Measurements from ENCODE around the gene SLTM. TPM values are rescaled to one million over a fixed set of nuclear protein-coding genes. Genes with fewer than 3 reads are reported as not detected.

Gene SLTM
- total RNA-seq, 1 donor from 2014 or later: 93.0 TPM

DNA sequence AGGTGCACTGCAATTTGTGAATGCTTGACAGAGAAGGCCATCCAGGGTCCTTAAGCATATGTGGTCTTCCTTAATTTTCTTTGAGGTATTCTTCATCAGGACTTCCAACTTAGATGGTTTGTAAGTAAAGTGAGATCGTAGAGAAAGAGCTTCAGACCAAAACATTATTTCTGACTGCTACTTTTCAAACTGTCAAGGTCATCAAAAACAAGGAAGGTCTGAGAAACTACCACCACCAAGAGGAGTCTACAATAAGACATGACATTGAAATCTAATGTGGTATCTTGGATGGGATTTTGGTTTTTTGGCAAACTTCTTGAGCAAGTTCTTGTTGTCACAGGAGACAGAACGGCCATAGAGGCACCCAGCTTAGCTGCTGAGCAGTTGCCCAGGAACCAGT, 34.0 kb upstream of the SLTM start:
- Histone ChIP-seq H3K36me3 (no peaks in the 10 kb centered on the region), H3K4me3 (no peak overlapping the region), H3K4me1 (no peaks in the 10 kb centered on the region), H3K9me3 (no peaks in the 10 kb centered on the region), H3K27ac (no peak overlapping the region), H3K27me3 (ENCODE audit: low read depth) (no peaks in the 10 kb centered on the region)
- DNase-seq: no peak
- no peak for TF ChIP-seq CTCF (IDR thresholded peaks at IDR 0.05)
- intact Hi-C loops (cut with DNase I): no loop called here
- no peak for ATAC-seq

DNA sequence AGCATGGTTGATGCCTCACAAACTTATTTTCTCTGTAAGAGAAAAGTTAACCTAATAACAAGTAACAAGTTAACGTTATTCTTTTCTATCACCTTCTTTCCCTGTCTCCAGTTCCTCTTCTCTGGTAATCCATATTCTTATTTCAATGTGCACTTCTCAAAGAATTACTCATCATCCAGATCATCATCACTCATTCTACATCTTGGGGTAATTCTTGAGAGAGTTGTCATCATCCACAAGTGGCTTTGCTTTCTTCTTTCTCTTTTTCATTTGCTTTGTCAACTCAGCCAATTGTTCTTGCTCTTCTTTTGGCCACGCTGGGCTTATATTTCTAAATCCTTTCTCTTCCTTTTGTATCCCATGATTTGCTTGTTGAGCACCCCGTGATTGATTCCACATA, 33.2 kb upstream of the SLTM start:
- TF ChIP-seq CTCF (IDR thresholded peaks at IDR 0.05): no peak
- ATAC-seq: no peak
- no peak overlapping the region for H3K4me3 ChIP-seq
- no peak overlapping the region for H3K27ac ChIP-seq
- intact Hi-C loops (cut with DNase I): no loop called here
- DNase-seq: no peak
- H3K27me3 ChIP-seq (ENCODE audit: low read depth): no peaks in the 10 kb centered on the region
- H3K4me1 ChIP-seq: no peaks in the 10 kb centered on the region
- H3K9me3 ChIP-seq: no peaks in the 10 kb centered on the region
- no peaks in the 10 kb centered on the region for H3K36me3 ChIP-seq

DNA sequence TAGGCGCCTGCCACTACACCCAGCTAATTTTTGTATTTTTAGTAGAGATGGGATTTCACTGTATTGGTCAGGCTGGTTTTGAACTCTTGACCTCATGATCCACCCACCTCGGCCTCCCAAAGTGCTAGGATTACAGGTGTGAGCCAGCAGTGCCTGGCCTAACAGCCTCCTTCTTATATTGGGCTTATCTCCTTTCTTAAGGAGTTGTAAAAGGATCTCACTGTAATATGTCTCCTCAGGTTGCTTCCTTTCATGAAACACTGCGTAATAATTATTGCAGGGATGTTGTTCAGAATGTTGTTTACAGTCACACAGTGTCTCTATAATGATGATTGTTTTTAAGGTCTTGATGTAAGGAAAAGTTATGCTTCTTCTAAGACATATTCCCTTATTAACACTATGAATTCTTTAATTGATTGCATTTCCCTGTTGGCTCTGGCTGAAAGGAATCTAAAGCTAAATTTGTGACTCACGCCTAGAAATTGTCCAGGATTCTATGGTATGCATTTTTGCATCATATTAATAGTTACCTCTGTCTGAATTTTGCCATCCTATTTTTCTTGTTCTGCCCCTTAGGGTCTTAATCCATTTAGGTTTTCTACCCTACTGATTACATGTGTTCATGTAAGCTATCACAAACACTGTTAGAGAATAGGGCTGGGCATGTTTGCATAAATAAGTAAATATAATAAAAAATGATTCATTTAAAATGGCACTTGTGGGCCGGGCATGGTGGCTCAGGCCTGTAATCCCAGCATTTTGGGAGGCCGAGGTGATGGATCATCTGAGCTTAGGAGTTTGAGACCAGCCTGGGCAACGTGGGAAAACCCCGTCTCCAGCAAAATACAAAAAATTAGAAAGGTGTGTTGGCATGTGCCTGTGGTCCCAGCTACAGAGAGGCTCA, 29.4 kb upstream of the SLTM start:
- Histone ChIP-seq H3K27me3 (ENCODE audit: low read depth) (no peaks in the 10 kb centered on the region), H3K4me1 (no peaks in the 10 kb centered on the region), H3K9me3 (no peaks in the 10 kb centered on the region), H3K4me3 (no peak overlapping the region), H3K36me3 (no peaks in the 10 kb centered on the region), H3K27ac (no peak overlapping the region)
- intact Hi-C loops (cut with DNase I): no loop called here
- no peak for ATAC-seq
- TF ChIP-seq CTCF (IDR thresholded peaks at IDR 0.05): no peak
- DNase-seq: no peak

- no peaks in the 10 kb centered on the region for H3K36me3 ChIP-seq
- intact Hi-C loops (cut with DNase I): no loop called here
- no peak overlapping the region for H3K4me3 ChIP-seq
- ATAC-seq: no peak
- no peaks in the 10 kb centered on the region for H3K4me1 ChIP-seq
- no peak for TF ChIP-seq CTCF (IDR thresholded peaks at IDR 0.05)
- H3K27me3 ChIP-seq (ENCODE audit: low read depth): no peaks in the 10 kb centered on the region
- DNase-seq: no peak
- H3K27ac ChIP-seq: no peak overlapping the region
- no peaks in the 10 kb centered on the region for H3K9me3 ChIP-seq
Measured at GRCh38 chr15:58962136-58962535, 28.7 kb upstream of the SLTM start.

DNA sequence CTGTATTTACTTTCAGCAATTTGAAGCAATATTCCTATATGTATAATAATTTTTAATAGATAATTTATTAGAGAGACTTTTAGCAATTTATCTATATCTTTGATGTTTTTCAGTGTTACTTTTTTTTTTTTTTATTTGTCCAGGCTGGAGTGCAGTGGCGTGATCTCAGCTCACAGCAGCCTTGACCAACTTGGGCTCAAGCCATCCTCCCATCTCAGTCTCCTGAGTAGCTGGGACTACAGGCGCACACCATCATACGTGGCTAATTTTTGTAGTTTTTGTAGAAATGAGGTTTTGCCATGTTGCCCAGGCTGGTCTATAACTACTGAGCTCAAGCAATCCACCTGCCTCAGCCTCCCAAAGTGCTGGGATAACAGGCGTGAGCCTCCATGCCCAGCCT, 25.3 kb upstream of the SLTM start:
- H3K27ac ChIP-seq: no peak overlapping the region
- H3K27me3 ChIP-seq (ENCODE audit: low read depth): no peaks in the 10 kb centered on the region
- no peaks in the 10 kb centered on the region for H3K4me1 ChIP-seq
- no peak for TF ChIP-seq CTCF (IDR thresholded peaks at IDR 0.05)
- H3K4me3 ChIP-seq: no peak overlapping the region
- ATAC-seq (no peak), DNase-seq (no peak)
- no peaks in the 10 kb centered on the region for H3K9me3 ChIP-seq
- H3K36me3 ChIP-seq: no peaks in the 10 kb centered on the region
- intact Hi-C loops (cut with DNase I): no loop called here
